8988T (cell line): ENCODE results near the gene CEBPB.

Experiments
- DNase-seq: peaks from one replicate; pipeline ENCODE4 v3.0.0; 2011

The CEBPB gene

DNA sequence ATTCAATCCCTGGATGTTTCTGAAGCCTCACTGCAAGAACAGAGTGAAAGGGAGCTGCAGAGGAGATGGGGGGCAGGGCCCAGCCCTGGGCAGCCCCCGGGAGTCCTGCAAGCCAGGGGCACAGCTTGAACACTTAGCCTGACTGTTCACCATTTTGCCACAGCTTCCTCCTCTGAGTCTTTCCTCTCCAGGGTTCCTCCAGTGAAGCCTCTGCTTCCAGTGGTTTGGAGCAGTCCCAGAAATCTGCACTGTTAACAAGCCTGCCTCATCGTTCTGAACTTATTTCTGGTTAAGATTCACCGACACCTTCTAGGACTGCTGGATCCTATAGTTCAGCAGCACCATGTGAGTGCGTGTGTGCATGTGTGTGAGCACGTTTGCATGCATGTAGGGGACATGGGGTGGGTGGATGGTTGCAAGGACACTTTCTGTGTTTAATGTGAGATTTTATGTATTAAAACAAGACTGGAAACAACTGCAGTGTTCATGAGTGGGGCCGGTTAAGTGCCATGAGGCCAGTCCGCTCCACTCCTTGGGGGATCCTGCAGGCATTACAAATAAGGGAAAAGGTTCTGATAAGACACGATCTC, 24.6 kb downstream of the CEBPB start:
- no peak for DNase-seq

GRCh38 chr20:50215926-50216325, 25.3 kb downstream of the CEBPB start:
- DNase-seq, result no peak

DNA sequence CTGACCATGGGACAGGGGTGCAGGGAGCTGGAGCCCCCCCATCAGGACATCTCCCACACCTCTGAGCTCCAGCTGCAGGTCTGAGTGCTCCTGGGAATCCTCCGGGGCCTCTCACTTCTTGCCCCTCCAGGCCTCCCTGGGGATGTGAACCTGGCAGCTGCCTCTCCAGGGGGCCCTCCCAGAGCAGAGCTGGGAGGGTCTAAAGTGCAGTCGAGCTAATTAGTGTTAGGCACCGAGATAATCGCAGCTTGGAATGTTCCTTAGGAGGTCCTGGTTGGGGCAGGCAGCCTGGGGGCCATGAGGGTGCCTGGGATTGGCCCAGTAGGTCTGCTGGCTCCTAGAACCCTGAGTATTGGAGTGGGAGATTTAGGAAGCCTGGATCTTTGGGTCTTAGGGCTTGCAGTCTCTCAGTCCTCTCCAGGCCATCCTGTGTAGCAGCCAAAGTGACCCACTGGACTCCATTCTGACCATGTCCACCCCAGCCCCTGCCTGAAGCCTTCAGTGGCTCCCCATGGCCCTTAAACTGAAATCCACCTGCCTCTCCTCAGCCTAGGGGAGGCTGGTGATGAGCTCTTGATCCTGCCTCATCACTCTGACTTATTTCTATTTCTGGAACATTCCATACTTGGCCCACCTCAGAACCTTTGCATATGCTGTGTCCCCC, 26.0 kb downstream of the CEBPB start:
- no peak for DNase-seq

DNA sequence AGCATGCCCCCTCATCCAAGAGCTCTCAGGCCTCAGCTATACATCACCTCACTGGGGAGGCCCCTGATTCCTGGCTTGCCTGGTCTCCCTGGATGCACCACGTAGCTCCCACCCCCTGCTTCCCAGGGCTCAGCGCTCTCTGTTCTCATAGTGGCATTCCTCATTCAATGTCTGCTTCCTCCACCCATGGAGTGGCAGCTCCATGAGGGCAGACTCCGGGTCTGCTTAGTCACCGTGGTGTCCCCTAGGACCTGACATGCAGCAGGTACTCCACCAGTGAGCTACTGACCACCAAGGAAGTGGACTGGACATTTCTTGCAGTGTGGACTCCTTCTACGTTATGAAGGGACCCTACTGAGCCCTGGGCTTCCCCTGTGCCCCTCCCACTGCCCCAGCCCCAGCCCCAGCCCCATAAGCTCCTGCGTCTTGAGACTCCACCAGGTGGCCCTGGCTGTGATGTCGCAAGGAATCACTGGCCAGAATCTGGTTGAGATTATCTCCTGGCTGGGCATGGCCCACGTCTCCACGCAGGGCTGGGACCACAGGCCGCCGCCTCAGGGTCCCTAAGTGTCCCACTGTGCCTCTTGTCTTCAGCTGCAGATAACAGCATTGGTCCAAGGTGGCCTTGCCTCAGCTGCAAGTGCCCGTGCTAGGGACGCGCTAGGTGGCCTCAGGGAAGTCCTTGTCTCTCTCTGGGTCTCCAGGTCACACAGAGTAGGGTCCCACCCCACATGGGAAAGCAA, 26.7 kb downstream of the CEBPB start:
- DNase-seq, result no peak

- no peak for DNase-seq
These were observed 28.4 kb downstream of the CEBPB start for GRCh38 chr20:50218987-50219435.

- DNase-seq, result no peak
These were observed 29.0 kb downstream of the CEBPB start for GRCh38 chr20:50219600-50219999.

DNA sequence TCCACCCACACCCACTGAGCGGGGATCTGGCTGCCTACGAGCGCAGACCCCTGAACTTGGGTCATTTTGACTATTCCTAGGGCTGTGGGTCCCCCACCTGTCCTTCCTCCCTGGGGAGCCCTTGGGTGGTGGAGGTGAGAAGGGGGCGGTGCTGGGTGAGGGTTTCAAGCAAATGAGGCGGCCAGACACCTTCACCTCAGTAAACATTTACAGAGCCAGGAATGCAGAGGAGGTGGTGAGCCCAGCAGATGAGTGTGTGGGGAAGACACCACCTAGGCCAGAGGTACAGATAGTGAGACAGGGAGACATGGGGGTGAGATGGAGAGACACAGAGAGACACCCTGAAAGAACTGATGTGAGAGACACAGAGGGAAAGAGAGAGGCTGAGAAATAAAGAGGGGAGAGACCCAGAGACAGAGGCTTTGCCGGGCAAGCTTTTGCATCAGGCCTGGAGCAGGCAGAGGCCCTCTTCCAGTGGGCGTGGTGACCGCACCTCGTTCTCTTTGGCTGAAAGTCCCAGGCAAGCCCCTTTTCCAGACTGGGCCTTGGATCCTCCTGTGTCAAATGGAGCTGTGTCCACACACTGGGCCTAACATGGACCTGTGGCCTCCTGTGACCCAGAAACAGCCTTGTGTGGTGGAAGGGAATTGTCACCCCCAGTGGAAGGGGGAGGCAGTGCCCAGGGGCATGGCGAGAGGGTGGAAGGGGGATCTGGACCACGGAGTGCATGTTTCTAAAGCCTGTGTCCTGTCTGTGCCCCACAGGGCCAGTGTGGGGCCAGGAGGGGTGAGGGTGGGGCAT, 29.7 kb downstream of the CEBPB start:
- no peak for DNase-seq

GRCh38 chr20:50220894-50221365, 30.3 kb downstream of the CEBPB start:
- no peak for DNase-seq

DNA sequence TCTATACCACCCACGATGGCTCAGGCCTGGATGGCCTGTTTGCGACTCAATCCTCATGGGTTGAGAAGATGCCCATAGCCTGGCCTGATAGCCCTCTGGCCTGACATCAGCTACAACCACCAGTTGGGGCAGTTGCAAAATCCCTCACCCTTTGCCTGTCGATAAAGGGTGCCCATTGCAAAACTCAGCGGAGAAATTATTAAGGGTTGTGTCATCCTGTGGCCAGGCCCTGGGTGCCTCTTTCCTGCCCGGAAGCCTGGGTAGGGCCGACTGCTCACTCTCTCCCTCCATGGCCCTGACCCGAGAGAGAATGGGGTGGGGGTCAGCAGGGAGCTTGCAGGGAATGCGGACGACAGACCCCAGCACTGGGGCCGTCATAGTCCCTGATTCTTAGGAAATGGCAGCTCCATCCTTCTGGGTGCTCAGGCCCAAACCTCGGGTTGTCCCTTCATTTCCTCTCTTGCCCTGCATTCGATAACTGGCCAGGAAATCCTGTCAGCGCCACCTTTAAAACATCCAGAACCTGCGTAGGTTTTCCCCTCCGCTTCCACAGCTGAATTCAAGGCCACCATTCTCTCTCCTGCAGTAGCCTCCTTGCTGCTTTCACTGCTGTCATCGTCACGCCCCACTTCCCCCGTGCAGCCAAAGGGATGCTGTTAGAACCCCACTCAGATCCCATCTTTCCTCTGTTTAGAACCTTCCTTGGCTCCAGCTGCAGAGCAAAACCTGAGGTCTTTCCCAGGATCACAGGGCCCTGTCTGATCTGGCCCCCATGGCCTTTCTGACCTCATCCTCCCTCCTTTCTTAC, 31.1 kb downstream of the CEBPB start:
- DNase-seq, result peak; percentile 81

DNA sequence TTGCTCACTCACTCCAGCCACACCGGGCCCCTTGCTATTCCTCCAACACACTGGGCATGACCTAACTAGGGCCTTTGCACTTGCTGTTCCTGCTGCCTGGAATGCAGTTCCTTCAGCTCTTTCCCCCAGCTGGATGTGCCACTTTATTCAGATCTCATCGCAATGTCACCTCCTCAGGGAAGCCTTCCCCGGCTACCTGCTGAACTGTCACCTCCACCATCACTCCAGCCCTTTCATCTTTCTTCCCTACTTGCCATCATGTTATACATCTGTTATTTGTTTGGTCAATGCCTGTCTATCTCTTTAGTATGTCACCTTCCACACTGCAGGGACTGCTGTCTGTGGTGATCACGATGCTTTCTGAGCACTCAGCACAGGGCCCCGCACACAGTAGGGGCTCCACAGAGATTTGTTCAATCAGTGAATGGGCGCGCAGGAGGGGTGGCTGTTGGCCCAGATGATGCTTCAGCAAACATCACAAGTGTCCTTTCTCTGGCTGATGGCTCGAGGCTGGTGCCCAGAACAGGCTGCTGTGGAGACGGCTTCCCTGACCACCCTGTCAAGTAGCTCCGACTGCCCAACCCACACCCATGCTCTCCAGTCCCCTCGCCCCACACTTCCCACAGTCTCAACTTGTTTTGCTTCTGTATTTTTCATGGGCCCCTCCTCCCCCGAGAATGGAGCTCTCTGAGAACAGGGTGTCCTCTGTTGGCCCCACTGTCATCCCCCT, 31.8 kb downstream of the CEBPB start:
- no peak for DNase-seq

GRCh38 chr20:50223039-50224005, 32.7 kb downstream of the CEBPB start:
- DNase-seq, result no peak

DNA sequence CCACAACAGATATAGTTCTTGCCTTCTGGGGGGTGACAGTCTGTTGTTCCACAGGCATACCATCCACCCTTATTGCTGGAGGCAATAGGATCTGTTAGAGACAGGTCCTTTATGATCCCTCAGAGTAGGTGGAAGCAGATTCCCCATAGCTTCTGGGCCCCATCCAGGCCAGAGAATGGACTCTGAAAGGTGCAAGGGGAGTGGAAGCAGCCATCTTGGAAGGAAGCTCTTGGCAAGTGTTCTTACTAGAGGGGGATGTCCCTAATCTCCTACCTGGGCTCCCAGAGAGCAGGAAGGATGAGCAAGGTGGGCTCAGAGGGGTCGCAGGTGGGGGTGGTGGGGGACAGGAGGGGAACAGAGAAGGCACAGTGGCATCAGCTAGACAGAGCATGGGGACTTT, 33.4 kb downstream of the CEBPB start:
- no peak for DNase-seq

GRCh38 chr20:50224531-50225255, 34.1 kb downstream of the CEBPB start:
- DNase-seq, result no peak

DNA sequence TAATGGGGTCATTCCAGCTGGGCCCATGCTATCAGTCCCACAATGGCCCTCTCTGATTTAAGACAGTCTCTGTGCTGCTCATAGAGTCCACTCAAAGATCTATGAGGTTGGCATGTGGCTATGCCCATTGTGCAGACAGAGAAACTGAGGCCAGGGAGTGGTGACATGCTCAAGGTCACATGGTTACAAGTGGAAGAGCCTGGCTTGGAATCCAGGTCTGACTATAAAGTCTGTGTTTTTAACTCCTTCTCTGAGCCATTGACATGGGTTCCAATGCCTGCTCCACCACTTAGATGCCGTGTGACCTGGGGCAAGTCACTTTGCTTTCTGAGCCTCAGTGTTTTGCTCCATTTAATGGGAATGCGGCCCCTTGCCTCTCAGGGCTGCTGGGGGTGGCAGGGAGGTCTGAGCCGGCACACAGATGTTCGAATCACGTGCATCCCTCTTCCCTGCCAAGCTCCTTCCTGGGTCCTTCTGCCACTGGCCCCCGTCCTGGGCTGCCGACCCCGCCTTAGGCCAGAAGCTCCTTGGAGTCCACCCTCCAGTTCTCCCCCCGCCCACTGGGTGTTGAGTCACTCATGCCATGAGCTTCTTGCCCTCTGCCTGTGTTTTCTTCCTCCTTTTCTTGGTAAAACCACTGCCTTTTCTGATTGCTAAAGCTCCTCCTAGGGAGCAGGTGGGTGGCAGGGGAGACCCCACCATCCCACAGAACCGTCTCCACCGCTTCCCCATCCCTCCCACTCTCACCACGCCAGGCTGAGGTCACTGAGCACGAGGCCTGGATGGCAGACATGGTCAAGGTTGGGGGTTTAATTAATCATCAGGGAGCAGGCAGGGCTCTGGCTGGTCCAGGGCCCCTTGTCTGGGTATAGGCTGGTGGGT, 35.7 kb downstream of the CEBPB start:
- DNase-seq, result no peak

DNA sequence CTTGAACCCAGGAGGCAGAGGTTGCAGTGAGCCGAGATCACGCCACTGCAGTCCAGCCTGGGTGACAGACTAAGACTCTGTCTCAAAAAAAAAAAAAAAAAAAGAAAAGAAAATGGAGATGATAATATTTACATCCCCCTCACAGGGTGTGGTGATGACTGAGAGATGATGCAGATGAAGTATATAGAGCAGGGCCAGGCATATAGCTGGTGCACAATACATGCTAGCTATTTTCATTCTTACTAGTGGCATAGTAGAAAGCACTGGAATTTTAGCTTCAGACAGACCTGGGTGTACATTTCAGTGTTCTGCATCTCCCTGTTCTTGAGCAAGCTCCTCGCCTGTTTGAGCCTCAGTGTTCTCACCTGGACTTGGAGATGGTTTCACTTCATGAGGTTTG, 36.9 kb downstream of the CEBPB start:
- DNase-seq, result no peak

GRCh38 chr20:50229156-50229607, 38.6 kb downstream of the CEBPB start:
- no peak for DNase-seq

DNA sequence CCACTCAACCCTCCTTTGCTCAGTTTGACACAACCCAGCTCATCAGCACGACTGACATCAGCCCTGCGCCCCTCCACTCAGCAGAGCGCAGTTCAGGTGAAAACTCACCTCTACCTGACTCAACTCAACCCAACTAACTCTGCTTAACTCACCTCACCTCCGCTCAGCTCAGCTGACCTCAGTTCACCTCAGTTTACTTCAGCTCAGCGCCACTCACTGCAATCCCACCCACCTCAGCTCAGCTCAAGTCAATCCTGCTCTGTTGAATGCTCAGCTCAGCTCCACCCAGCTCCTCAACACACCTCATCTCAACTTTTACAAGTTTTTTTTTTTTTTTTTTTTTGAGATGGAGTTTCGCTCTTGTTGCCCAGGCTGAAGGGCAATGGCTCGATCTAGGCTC, 39.6 kb downstream of the CEBPB start:
- no peak for DNase-seq

- DNase-seq, result no peak
These were observed 40.4 kb downstream of the CEBPB start for GRCh38 chr20:50230871-50231560.
